ENCODE measurements around the gene ATP2B2.

ATP2B2 gene

DNA sequence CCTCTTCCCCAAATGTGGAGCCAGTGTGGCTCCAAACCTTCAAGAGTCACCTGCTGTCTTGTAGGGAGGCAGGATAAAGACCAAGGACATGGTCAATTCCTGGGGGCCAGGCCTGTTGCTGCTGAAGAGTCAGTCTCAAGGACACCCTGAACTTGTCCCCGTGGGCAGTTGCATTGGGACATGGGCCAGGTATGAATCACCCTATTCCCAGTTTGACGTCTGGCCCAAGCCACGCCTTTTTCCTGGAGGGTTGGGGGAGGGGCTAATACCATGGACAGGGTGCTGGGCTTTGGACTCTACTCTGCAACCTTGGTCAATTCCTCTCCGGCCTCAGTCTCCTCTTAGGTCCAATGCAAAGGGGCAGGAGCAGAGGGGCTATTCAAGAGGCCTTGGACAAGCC, 10.4 kb downstream of the ATP2B2 start:
- H3K4me1 ChIP-seq (ENCODE audit: control insufficient read depth, insufficient read depth, low read length), result no peaks in the 10 kb centered on the region
- WGBS, 2 experiments, result 62 to 64% methylated on average over 4 of the region's 4 CpGs
- no peak overlapping the region for H3K4me3 ChIP-seq (ENCODE audit: insufficient read depth, low read depth, low read length)
- H3K9me3 ChIP-seq (ENCODE audit: control insufficient read depth, low read length), result no peaks in the 10 kb centered on the region
- H3K36me3 ChIP-seq (ENCODE audit: control insufficient read depth, insufficient read depth, low read length), result no peaks in the 10 kb centered on the region
- H3K27ac ChIP-seq (ENCODE audit: insufficient read depth, low read depth, low read length, poor library complexity, severe bottlenecking), result no peak overlapping the region
- no peaks in the 10 kb centered on the region for H3K27me3 ChIP-seq (ENCODE audit: control insufficient read depth, insufficient read depth, low read length, poor library complexity, severe bottlenecking)

DNA sequence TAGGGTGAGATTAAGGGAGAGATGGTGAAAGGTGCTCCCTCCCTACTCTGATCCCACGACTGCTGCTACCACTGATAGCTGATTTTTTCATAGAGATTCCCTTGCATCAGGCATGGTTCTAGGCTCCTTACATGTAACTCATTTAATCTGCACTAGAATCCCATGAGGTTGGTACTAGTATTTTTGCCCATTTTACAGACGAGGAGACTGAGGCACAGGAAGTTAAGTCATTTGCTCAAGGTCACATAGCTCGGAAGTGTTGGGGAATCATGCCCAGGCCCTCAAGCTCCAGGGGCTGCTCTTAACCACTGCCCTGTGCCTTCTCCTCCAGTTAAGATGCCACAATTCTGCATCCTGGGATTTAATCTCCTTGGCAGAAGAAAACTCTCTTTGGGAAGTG, 11.2 kb downstream of the ATP2B2 start:
- Histone ChIP-seq H3K4me3 (ENCODE audit: insufficient read depth, low read depth, low read length) (no peak overlapping the region), H3K9me3 (ENCODE audit: control insufficient read depth, low read length) (no peaks in the 10 kb centered on the region), H3K4me1 (ENCODE audit: control insufficient read depth, insufficient read depth, low read length) (no peaks in the 10 kb centered on the region), H3K27ac (ENCODE audit: insufficient read depth, low read depth, low read length, poor library complexity, severe bottlenecking) (no peak overlapping the region), H3K36me3 (ENCODE audit: control insufficient read depth, insufficient read depth, low read length) (no peaks in the 10 kb centered on the region), H3K27me3 (ENCODE audit: control insufficient read depth, insufficient read depth, low read length, poor library complexity, severe bottlenecking) (no peaks in the 10 kb centered on the region)
- 84% methylated on average over 3 of the region's 3 CpGs for WGBS, 2 experiments

- Histone ChIP-seq H3K9me3 (ENCODE audit: control insufficient read depth, low read length) (no peaks in the 10 kb centered on the region), H3K27me3 (ENCODE audit: control insufficient read depth, insufficient read depth, low read length, poor library complexity, severe bottlenecking) (no peaks in the 10 kb centered on the region), H3K27ac (ENCODE audit: insufficient read depth, low read depth, low read length, poor library complexity, severe bottlenecking) (no peak overlapping the region)
Observed at GRCh38 chr3:10493202-10493589, 12.2 kb downstream of the ATP2B2 start.

GRCh38 chr3:10492364-10493201, 12.8 kb downstream of the ATP2B2 start:
- WGBS, 2 experiments, result 88 to 92% methylated on average over 12 of the region's 12 CpGs
- no peak overlapping the region for H3K27ac ChIP-seq (ENCODE audit: insufficient read depth, low read depth, low read length, poor library complexity, severe bottlenecking)
- H3K4me1 ChIP-seq (ENCODE audit: control insufficient read depth, insufficient read depth, low read length), result no peaks in the 10 kb centered on the region
- H3K4me3 ChIP-seq (ENCODE audit: insufficient read depth, low read depth, low read length), result no peak overlapping the region
- H3K36me3 ChIP-seq (ENCODE audit: control insufficient read depth, insufficient read depth, low read length), result no peaks in the 10 kb centered on the region
- H3K27me3 ChIP-seq (ENCODE audit: control insufficient read depth, insufficient read depth, low read length, poor library complexity, severe bottlenecking), result no peaks in the 10 kb centered on the region
- no peaks in the 10 kb centered on the region for H3K9me3 ChIP-seq (ENCODE audit: control insufficient read depth, low read length)

More at GRCh38 chr3:10493202-10493589, 12.2 kb downstream of the ATP2B2 start:
- H3K4me1 ChIP-seq (ENCODE audit: control insufficient read depth, insufficient read depth, low read length), result no peaks in the 10 kb centered on the region
- 90 to 91% methylated on average over 3 to 4 of the region's 4 CpGs for WGBS, 2 experiments
- H3K4me3 ChIP-seq (ENCODE audit: insufficient read depth, low read depth, low read length), result no peak overlapping the region
- H3K36me3 ChIP-seq (ENCODE audit: control insufficient read depth, insufficient read depth, low read length), result no peaks in the 10 kb centered on the region

DNA sequence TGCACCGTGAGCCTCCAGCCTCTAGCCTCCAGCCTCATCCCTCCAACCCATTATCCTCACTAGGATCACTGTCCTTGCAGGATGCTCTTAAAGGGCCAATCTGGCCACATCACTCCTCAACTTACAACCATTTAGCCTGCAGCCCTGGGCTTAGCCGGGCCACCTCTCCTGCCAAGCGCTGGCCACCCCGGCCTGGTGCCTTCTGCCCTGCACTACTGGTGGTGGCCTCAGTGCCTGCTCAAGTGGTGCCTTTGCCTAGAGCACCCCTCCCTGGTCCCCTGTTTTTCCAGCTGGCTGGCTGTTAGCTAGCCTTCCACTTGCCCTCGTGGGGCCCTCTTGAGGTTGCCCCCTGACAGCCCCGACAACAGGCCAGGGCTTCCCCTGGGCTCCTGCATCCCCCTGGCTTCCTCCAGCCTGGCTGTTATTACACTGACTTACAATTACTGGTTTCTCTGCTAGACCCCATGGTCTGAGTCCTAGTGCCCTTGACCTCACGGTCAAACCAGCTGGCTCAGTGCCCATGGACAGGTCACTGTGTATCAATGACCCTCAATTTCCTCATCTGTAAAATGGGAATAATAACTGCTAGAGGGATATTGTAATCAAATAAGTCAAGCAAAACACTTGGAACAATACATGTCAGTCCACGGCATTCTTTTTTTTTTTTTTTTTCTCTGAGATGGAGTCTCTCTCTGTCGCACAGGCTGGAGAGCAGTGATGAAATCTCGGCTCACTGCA, 15.5 kb downstream of the ATP2B2 start:
- Histone ChIP-seq H3K27me3 (ENCODE audit: control insufficient read depth, insufficient read depth, low read length, poor library complexity, severe bottlenecking) (no peaks in the 10 kb centered on the region), H3K27ac (ENCODE audit: insufficient read depth, low read depth, low read length, poor library complexity, severe bottlenecking) (no peak overlapping the region), H3K36me3 (ENCODE audit: control insufficient read depth, insufficient read depth, low read length) (no peaks in the 10 kb centered on the region), H3K4me3 (ENCODE audit: insufficient read depth, low read depth, low read length) (no peak overlapping the region), H3K4me1 (ENCODE audit: control insufficient read depth, insufficient read depth, low read length) (no peaks in the 10 kb centered on the region), H3K9me3 (ENCODE audit: control insufficient read depth, low read length) (no peaks in the 10 kb centered on the region)
- 93 to 95% methylated on average over 10 of the region's 10 CpGs for WGBS, 2 experiments

DNA sequence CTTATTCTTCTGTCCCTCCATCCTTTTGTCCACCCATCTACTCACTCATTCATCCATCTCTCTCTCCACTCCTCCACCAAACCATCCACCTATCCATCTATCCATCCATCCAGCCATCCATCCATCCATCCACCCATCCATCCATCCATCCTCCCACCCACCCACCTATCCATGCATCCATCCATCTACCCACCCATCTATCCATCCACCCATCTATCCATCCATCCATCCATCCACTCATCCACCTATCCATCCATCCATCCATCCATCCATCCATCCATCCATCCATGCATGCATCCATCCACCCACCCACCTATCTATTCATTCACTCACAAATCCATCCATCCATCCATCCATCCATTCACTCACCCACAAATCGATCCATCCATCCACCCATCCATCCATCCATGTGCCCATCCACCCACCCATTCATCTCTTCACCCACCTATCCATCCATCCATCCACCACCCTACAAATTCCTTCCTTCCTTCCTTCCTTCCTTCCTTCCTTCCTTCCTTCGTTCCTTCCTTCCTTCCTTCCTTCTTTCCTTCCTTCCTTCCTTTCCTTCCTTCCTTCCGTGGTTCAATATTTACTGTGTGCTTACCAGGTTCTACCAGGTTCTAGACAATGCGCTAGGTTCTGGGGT, 17.3 kb downstream of the ATP2B2 start:
- Histone ChIP-seq H3K4me1 (ENCODE audit: control insufficient read depth, insufficient read depth, low read length) (no peaks in the 10 kb centered on the region), H3K27me3 (ENCODE audit: control insufficient read depth, insufficient read depth, low read length, poor library complexity, severe bottlenecking) (no peaks in the 10 kb centered on the region), H3K36me3 (ENCODE audit: control insufficient read depth, insufficient read depth, low read length) (no peaks in the 10 kb centered on the region), H3K27ac (ENCODE audit: insufficient read depth, low read depth, low read length, poor library complexity, severe bottlenecking) (no peak overlapping the region), H3K4me3 (ENCODE audit: insufficient read depth, low read depth, low read length) (no peak overlapping the region), H3K9me3 (ENCODE audit: control insufficient read depth, low read length) (no peaks in the 10 kb centered on the region)
- 88 to 91% methylated on average over 3 of the region's 4 CpGs for WGBS, 2 experiments

DNA sequence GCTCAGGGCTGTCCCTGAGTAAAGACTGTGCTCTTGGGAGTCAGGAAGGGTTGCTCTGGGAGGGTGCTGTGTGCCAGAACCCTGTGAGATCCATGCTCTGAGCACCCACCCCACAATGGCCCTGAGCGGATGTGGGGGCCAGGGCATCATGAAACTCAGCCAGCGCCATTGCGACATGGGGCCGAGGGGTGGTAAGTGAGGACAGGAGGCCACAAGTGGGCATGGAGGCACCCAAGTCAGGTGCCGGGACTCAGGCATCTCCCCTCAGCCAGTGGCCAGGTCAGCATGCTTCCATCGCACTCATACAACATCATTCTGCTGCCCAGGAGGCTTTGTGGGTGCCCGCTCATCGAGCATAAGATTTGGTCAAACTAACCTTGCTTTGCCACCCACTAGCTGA, 19.6 kb downstream of the ATP2B2 start:
- no peaks in the 10 kb centered on the region for H3K4me1 ChIP-seq (ENCODE audit: control insufficient read depth, insufficient read depth, low read length)
- no peaks in the 10 kb centered on the region for H3K36me3 ChIP-seq (ENCODE audit: control insufficient read depth, insufficient read depth, low read length)
- H3K27ac ChIP-seq (ENCODE audit: insufficient read depth, low read depth, low read length, poor library complexity, severe bottlenecking), result no peak overlapping the region
- H3K9me3 ChIP-seq (ENCODE audit: control insufficient read depth, low read length), result no peaks in the 10 kb centered on the region
- no peaks in the 10 kb centered on the region for H3K27me3 ChIP-seq (ENCODE audit: control insufficient read depth, insufficient read depth, low read length, poor library complexity, severe bottlenecking)
- WGBS, 2 experiments, result 92 to 94% methylated on average over 8 of the region's 8 CpGs
- no peak overlapping the region for H3K4me3 ChIP-seq (ENCODE audit: insufficient read depth, low read depth, low read length)

DNA sequence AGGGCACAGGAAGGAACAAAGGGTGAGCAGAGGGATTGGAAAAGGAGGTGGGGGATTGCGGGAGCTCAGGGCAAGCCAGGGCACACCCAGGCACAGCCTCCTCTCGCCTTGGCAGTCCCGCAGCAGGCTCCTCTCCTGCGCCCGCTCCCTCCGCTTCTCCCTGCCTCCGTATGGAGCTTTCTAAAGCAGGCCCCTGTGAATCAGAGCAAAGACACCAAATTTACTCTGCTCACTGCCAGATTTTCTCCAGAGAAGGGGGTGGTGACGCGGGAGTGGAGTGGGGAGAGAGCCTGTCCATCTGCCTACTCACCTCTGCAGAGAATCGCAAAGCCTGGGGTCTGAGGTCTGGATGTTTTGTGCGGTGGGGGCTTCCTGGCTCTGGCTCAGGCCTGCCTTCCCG, 20.0 kb downstream of the ATP2B2 start:
- WGBS, 2 experiments, result 90% methylated on average over 12 of the region's 12 CpGs
- H3K9me3 ChIP-seq (ENCODE audit: control insufficient read depth, low read length), result no peaks in the 10 kb centered on the region
- H3K4me1 ChIP-seq (ENCODE audit: control insufficient read depth, insufficient read depth, low read length), result no peaks in the 10 kb centered on the region

GRCh38 chr3:10484709-10485108, 20.7 kb downstream of the ATP2B2 start:
- no peaks in the 10 kb centered on the region for H3K36me3 ChIP-seq (ENCODE audit: control insufficient read depth, insufficient read depth, low read length)
- WGBS, 2 experiments, result 89 to 97% methylated on average over 3 of the region's 3 CpGs
- H3K4me3 ChIP-seq (ENCODE audit: insufficient read depth, low read depth, low read length), result no peak overlapping the region
- H3K27me3 ChIP-seq (ENCODE audit: control insufficient read depth, insufficient read depth, low read length, poor library complexity, severe bottlenecking), result no peaks in the 10 kb centered on the region
- no peaks in the 10 kb centered on the region for H3K4me1 ChIP-seq (ENCODE audit: control insufficient read depth, insufficient read depth, low read length)
- H3K9me3 ChIP-seq (ENCODE audit: control insufficient read depth, low read length), result no peaks in the 10 kb centered on the region
- H3K27ac ChIP-seq (ENCODE audit: insufficient read depth, low read depth, low read length, poor library complexity, severe bottlenecking), result no peak overlapping the region

More for the DNA sequence above, 20.0 kb downstream of the ATP2B2 start:
- H3K27ac ChIP-seq (ENCODE audit: insufficient read depth, low read depth, low read length, poor library complexity, severe bottlenecking), result no peak overlapping the region
- no peaks in the 10 kb centered on the region for H3K27me3 ChIP-seq (ENCODE audit: control insufficient read depth, insufficient read depth, low read length, poor library complexity, severe bottlenecking)
- no peaks in the 10 kb centered on the region for H3K36me3 ChIP-seq (ENCODE audit: control insufficient read depth, insufficient read depth, low read length)
- no peak overlapping the region for H3K4me3 ChIP-seq (ENCODE audit: insufficient read depth, low read depth, low read length)

GRCh38 chr3:10483686-10484345, 21.6 kb downstream of the ATP2B2 start:
- WGBS, 2 experiments, result 82 to 84% methylated on average over 13 of the region's 13 CpGs

More at GRCh38 chr3:10483686-10484345, 21.6 kb downstream of the ATP2B2 start:
- no peak overlapping the region for H3K4me3 ChIP-seq (ENCODE audit: insufficient read depth, low read depth, low read length)
- no peak overlapping the region for H3K27ac ChIP-seq (ENCODE audit: insufficient read depth, low read depth, low read length, poor library complexity, severe bottlenecking)
- H3K36me3 ChIP-seq (ENCODE audit: control insufficient read depth, insufficient read depth, low read length), result no peaks in the 10 kb centered on the region
- H3K9me3 ChIP-seq (ENCODE audit: control insufficient read depth, low read length), result no peaks in the 10 kb centered on the region
- no peaks in the 10 kb centered on the region for H3K27me3 ChIP-seq (ENCODE audit: control insufficient read depth, insufficient read depth, low read length, poor library complexity, severe bottlenecking)
- H3K4me1 ChIP-seq (ENCODE audit: control insufficient read depth, insufficient read depth, low read length), result no peaks in the 10 kb centered on the region

All from ectodermal cell (in vitro differentiated cells).